Breast epithelium (tissue), 4 donors: Measurements from ENCODE around the gene SF3B1. TPM values are rescaled to one million over a fixed set of nuclear protein-coding genes. Genes with fewer than 3 reads are reported as not detected.

Experiments used
- DNase-seq, 2 donors: peaks; one replicate each; pipeline ENCODE4 v3.0.0-alpha.2; 2019; ENCODE audit warnings: low spot score in 2 of 2
- H3K27ac ChIP-seq, 2 donors: fragments of 200-600 bp; sonication (generic) in 1 of 2; one replicate each; pipeline ENCODE4 v1.5.1; 2016 to 2019; ENCODE audit warnings: mild to moderate bottlenecking in 1 of 2
- H3K27me3 ChIP-seq, 2 donors: fragments of 200-600 bp; sonication (generic) in 1 of 2; one replicate each; pipeline versions ENCODE4 v1.5.1 to v1.6.0; 2017 to 2019; ENCODE audit warnings: control low read depth in 1 of 2, mild to moderate bottlenecking in 1 of 2
- H3K36me3 ChIP-seq: fragments of 200-600 bp; one replicate; pipeline ENCODE4 v1.5.1; 2019
- H3K4me1 ChIP-seq, 2 donors: fragments of 200-600 bp; sonication (generic); one replicate each; pipeline ENCODE4 v1.5.1; 2016 to 2019; ENCODE audit warnings: control low read depth in 1 of 2
- H3K4me3 ChIP-seq, 3 donors: fragments of 200-600 bp; sonication (generic); 1 replicate in 2 of 3; 2 replicates in 1 of 3; pipeline ENCODE4 v1.5.1; 2016 to 2019; ENCODE audit warnings: mild to moderate bottlenecking in 3 of 3, moderate library complexity in 2 of 3
- H3K9me3 ChIP-seq, 2 donors: fragments of 200-600 bp; sonication (generic) in 1 of 2; one replicate each; pipeline ENCODE4 v1.5.1; 2016 to 2019; ENCODE audit warnings: control low read depth in 1 of 2
- CTCF ChIP-seq, 3 donors: fragments of 450-650 bp; IDR thresholded peaks; one replicate each; pipeline ENCODE4 v1.5.1; 2016 to 2017; ENCODE audit warnings: antibody characterized with exemption in 3 of 3, mild to moderate bottlenecking in 3 of 3, moderate library complexity in 3 of 3
- POLR2A ChIP-seq: fragments of 450-650 bp; IDR thresholded peaks from one replicate; pipeline ENCODE4 v1.6.1; 2016; ENCODE audit warnings: antibody characterized with exemption, mild to moderate bottlenecking, moderate library complexity
- POLR2AphosphoS5 ChIP-seq, 3 donors: sonication (generic); formaldehyde crosslinking; IDR thresholded peaks; one replicate each; pipeline ENCODE4 v1.6.1; 2017; ENCODE audit warnings: antibody characterized with exemption in 3 of 3
- intact Hi-C: fragments of 100-400 bp; cut with DNase I; formaldehyde crosslinking; loops from one replicate; pipeline ENCODE4 v1.15.1; 2023; ENCODE audit warnings: low total_unique reads
- total RNA-seq, 3 donors: library from RNA; depleted of rRNA; stranded (reverse); fragments of >200 nt; gene quantifications; one replicate each; pipeline ENCODE4 v1.1.0, GENCODE V29; 2016

Gene SF3B1
- total RNA-seq, 3 donors from 2014 or later = 403 to 552 (median 415) TPM

GRCh38 chr2:197446844-197447243 is 12.0 kb upstream of the SF3B1 start:
- TF ChIP-seq POLR2A (no peak), POLR2AphosphoS5 (IDR thresholded peaks at IDR 0.05) (no peak), CTCF (IDR thresholded peaks at IDR 0.05) (no peak)
- Histone ChIP-seq H3K4me1 (no peaks in the 10 kb centered on the region), H3K36me3 (no peaks in the 10 kb centered on the region), H3K4me3 (no peak overlapping the region), H3K27ac (no peak overlapping the region), H3K9me3 (no peaks in the 10 kb centered on the region), H3K27me3 (no peaks in the 10 kb centered on the region)
- DNase-seq = no peak
- intact Hi-C loops = no loop called here

DNA sequence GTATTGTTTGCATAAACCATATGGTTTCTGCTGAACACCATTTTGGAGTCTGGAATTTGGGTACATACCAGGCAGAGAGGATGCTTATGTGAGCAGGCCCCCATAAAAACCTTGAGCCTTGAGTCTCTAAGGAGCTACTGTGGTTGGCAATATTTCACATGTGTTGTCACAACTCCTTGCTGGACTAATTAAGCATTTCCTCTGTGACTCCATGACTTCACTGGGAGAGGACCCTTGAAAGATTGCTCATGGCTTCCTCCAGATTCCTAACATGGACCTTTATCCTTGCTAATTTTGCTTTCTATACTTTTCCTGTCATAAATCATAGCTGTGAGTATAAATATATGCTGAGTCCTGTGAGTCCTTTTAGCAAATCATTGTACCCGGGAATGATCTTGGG is 10.9 kb upstream of the SF3B1 start:
- Histone ChIP-seq H3K4me3 (no peak overlapping the region), H3K9me3 (no peaks in the 10 kb centered on the region), H3K4me1 (no peaks in the 10 kb centered on the region), H3K36me3 (no peaks in the 10 kb centered on the region), H3K27me3 (no peaks in the 10 kb centered on the region), H3K27ac (no peak overlapping the region)
- intact Hi-C loops = no loop called here
- DNase-seq = no peak
- no peak for TF ChIP-seq CTCF (IDR thresholded peaks at IDR 0.05)
- TF ChIP-seq POLR2AphosphoS5 (IDR thresholded peaks at IDR 0.05) = no peak
- TF ChIP-seq POLR2A = no peak

- no peak for TF ChIP-seq CTCF (IDR thresholded peaks at IDR 0.05)
- TF ChIP-seq POLR2AphosphoS5 (IDR thresholded peaks at IDR 0.05) = no peak
- TF ChIP-seq POLR2A = no peak
- Histone ChIP-seq H3K27me3 (no peaks in the 10 kb centered on the region), H3K4me1 (no peaks in the 10 kb centered on the region), H3K27ac (no peak overlapping the region), H3K9me3 (no peaks in the 10 kb centered on the region), H3K4me3 (no peak overlapping the region), H3K36me3 (no peaks in the 10 kb centered on the region)
- DNase-seq = no peak
- intact Hi-C loops = no loop called here
Measured at GRCh38 chr2:197442857-197443256, 8.0 kb upstream of the SF3B1 start.

DNA sequence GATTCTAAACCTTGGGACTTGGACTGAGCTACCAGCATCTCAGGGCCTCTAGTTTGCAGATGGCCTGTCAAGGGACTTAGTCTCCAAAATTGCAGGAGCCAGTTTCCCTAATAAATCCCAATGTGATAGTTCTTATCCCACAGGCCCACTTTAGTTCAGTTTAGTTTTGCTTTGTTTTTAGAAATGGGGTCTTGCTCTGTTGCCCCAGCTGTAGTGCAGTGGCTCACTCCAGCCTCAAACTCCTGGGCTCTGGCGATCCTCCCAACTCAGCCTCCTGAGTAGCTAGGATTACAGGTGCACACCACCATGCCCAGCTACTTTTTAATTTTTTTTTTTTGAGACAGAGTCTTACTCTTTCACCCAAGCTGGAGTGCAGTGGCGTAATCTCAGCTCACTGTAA is 2.6 kb upstream of the SF3B1 start:
- intact Hi-C loops = no loop called here
- no peaks in the 10 kb centered on the region for H3K9me3 ChIP-seq
- H3K27ac ChIP-seq = no peak overlapping the region
- H3K4me1 ChIP-seq = peaks cover 0 to 6% of the 10 kb centered on the region in 2 donors
- no peaks in the 10 kb centered on the region for H3K36me3 ChIP-seq
- TF ChIP-seq POLR2AphosphoS5 (IDR thresholded peaks at IDR 0.05) (no peak), POLR2A (no peak)
- H3K4me3 ChIP-seq = no peak overlapping the region
- no peak for DNase-seq
- no peaks in the 10 kb centered on the region for H3K27me3 ChIP-seq

GRCh38 chr2:197435598-197436420 is 981 bp upstream of the SF3B1 start:
- intact Hi-C loops = no loop called here
- no peaks in the 10 kb centered on the region for H3K27me3 ChIP-seq
- H3K4me1 ChIP-seq = peaks cover 5 to 15% of the 10 kb centered on the region in 2 donors
- DNase-seq = no peak
- H3K4me3 ChIP-seq = peak overlapping the region; percentile 80 to 96 (median 94)
- peak overlapping the region; percentile 96 to 99 for H3K27ac ChIP-seq
- H3K36me3 ChIP-seq = no peaks in the 10 kb centered on the region
- H3K9me3 ChIP-seq = no peaks in the 10 kb centered on the region
- TF ChIP-seq POLR2A (no peak), CTCF (IDR thresholded peaks at IDR 0.05) (no peak), POLR2AphosphoS5 (IDR thresholded peaks at IDR 0.05) (no peak)
